ENCODE results near the gene CELF4.

GRCh38 chr18:37422596-37422995 is 143.0 kb downstream of the CELF4 start:
- TF ChIP-seq POLR2A (IDR thresholded peaks at IDR 0.05; ENCODE audit: low read depth, low read length) (no peak), MAX (IDR thresholded peaks at IDR 0.05; ENCODE audit: insufficient read depth, insufficient read length) (no peak), EZH2 (IDR thresholded peaks at IDR 0.05; ENCODE audit: borderline replicate concordance, low read depth, low read length, severe bottlenecking) (no peak)
